HCT116 (cell line): ENCODE data around the gene C1QBP.

Source experiments
- EZH2 ChIP-seq: fragments of 200-600 bp; sonication (generic); IDR thresholded peaks from 2 replicates; pipeline ENCODE4 v1.6.1; 2017; ENCODE audit warnings: antibody characterized with exemption, mixed run types
- JUND ChIP-seq: IDR thresholded peaks from 2 replicates; pipeline ENCODE4 v1.6.1; 2012
- SIN3A ChIP-seq: IDR thresholded peaks from 2 replicates; pipeline ENCODE4 v1.6.1; 2012; ENCODE audit warnings: low read depth
- SP1 ChIP-seq: IDR thresholded peaks from 2 replicates; pipeline ENCODE4 v1.6.1; 2012; ENCODE audit warnings: low read depth
- TF ChIP-seq, protein P1 (sequence below): IDR thresholded peaks from 2 replicates; pipeline ENCODE4 v1.6.1; 2011; ENCODE audit warnings: mild to moderate bottlenecking, low read length, moderate library complexity; ENCODE audit not compliant: insufficient replicate concordance; ENCODE audit errors: extremely low read depth
- TF ChIP-seq, protein P2 (sequence below): IDR thresholded peaks from 2 replicates; pipeline ENCODE4 v1.6.1; 2012; ENCODE audit warnings: low read depth

DNA sequence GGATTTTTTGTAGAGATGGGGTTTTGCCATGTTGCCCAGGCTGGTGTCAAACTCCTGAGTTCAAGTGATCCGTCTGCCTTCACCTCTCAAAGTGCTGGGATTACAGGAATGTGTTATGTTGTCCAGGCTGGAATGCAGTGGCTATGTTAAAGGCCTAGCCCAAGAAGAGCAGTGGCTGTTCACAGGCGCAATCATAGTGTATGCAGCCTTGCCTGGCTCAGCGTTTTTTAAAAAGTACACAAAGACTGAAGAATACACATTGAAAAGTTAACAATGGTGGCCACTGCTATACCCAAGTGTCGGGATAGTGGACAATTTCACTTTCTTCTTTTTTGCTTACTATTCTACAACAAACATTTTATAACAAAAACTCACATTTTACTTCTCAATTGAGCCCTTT, 40.0 kb upstream of the C1QBP start:
- no peak for TF ChIP-seq SIN3A
- TF ChIP-seq SP1 = no peak
- TF ChIP-seq, protein P1, sequence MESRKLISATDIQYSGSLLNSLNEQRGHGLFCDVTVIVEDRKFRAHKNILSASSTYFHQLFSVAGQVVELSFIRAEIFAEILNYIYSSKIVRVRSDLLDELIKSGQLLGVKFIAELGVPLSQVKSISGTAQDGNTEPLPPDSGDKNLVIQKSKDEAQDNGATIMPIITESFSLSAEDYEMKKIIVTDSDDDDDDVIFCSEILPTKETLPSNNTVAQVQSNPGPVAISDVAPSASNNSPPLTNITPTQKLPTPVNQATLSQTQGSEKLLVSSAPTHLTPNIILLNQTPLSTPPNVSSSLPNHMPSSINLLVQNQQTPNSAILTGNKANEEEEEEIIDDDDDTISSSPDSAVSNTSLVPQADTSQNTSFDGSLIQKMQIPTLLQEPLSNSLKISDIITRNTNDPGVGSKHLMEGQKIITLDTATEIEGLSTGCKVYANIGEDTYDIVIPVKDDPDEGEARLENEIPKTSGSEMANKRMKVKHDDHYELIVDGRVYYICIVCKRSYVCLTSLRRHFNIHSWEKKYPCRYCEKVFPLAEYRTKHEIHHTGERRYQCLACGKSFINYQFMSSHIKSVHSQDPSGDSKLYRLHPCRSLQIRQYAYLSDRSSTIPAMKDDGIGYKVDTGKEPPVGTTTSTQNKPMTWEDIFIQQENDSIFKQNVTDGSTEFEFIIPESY = no peak
- TF ChIP-seq JUND = no peak
- no peak for TF ChIP-seq EZH2
- TF ChIP-seq, protein P2, sequence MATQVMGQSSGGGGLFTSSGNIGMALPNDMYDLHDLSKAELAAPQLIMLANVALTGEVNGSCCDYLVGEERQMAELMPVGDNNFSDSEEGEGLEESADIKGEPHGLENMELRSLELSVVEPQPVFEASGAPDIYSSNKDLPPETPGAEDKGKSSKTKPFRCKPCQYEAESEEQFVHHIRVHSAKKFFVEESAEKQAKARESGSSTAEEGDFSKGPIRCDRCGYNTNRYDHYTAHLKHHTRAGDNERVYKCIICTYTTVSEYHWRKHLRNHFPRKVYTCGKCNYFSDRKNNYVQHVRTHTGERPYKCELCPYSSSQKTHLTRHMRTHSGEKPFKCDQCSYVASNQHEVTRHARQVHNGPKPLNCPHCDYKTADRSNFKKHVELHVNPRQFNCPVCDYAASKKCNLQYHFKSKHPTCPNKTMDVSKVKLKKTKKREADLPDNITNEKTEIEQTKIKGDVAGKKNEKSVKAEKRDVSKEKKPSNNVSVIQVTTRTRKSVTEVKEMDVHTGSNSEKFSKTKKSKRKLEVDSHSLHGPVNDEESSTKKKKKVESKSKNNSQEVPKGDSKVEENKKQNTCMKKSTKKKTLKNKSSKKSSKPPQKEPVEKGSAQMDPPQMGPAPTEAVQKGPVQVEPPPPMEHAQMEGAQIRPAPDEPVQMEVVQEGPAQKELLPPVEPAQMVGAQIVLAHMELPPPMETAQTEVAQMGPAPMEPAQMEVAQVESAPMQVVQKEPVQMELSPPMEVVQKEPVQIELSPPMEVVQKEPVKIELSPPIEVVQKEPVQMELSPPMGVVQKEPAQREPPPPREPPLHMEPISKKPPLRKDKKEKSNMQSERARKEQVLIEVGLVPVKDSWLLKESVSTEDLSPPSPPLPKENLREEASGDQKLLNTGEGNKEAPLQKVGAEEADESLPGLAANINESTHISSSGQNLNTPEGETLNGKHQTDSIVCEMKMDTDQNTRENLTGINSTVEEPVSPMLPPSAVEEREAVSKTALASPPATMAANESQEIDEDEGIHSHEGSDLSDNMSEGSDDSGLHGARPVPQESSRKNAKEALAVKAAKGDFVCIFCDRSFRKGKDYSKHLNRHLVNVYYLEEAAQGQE = no peak
